D341Med (cell line): ENCODE data around the gene SORBS2.
"Not testable (repeated sequence)": the region's sequence is repeated elsewhere in the genome, so short reads cannot be mapped to it uniquely, and the experiment has no call there.

Source experiments
- DNase-seq: peaks from one replicate; pipeline ENCODE4 v3.0.0; 2012; ENCODE audit warnings: low spot score

The SORBS2 gene

DNA sequence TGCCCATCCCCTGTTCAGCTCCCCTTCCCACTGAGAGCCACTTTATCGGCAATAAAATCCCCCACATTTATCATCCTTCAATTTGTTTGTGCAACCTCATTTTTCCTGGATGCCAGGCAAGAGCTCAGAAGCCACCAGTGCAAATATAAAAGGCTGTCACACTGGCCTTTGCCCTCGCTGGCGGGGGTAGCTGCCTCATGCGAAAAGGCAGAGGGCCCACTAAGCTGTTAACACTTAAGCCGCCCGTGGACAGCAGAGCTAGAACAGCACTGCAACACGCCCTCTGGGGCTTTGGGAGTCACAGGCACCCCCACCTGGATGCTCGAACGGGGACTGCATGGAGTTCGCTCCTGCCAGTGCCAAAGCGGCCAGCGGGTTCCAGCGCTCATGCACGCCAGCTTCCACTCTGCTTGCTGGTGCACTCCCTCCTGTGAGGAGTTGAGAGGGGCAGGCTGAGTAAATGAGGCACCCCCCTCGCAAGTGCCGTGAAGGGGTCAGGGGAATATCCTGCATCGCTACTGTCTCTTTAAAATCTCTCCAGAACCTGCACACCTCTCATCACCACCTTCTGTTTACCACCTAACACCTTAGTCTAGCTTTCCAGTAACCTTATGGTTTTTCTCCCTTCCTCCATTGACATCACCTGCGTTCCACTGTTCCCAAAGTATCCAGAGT, 99.5 kb downstream of the SORBS2 start:
- no peak for DNase-seq

DNA sequence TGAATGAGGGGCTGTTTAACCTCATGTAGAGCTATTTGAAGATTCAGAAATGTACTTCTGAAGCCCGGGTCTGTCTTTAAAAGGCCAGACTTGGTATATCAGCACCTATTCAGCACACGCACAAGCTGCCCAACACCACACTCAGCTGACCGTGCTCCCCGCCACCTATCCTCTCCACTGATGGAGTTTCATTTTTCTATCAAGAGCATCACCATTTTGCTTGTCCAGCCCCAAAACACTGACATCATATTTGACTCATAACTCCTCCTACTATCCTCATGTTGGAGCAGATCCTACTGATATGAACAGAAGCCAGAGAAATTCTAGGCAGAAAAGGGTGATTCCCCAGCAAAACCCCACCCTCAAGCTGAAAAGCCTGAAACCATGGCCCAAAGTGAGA, 100.3 kb downstream of the SORBS2 start:
- DNase-seq: no peak

DNA sequence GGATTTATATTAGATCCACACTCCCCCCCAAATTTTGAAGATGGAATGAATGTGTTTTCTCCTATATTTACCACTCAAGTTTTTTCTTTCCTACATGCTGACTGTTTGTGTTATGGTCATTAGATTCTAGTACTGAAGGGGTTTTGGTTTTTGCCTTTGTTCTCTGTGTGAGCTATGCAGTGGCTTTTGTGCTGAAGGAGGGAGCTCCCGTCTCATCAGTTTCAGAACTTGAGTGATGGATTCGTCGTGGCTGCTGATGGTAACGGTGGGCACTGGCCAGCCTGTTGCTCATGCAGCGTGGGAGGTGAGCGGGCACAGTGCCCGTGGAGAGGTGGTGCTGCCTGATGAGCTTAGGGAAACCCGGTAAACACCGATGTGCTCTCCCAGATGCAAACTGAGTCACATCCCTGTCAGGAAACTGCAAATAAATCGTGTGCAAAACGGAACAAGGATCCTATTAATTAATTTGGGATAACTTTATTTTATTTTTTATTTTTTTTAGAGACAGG, 101.5 kb downstream of the SORBS2 start:
- DNase-seq: no peak

GRCh38 chr4:185709802-185710486, 102.0 kb downstream of the SORBS2 start:
- no peak for DNase-seq

GRCh38 chr4:185708348-185708747, 103.6 kb downstream of the SORBS2 start:
- DNase-seq: no peak

DNA sequence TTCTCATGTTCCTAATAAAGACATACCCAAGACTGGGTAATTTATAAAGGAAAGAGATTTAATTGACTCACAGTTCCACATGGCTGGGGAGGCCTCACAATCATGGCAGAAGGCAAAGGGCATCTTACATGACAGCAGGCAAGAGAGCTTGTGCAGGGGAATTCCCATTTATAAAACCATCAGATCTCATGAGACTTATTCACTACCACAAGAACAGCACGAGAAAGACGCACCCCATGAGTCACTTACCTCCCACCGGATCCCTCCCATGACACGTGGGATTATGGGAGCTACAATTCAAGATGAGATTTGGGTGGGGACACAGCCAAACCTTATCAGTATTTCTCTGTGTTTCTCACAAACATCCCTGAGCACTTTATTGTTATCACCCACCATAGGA, 104.4 kb downstream of the SORBS2 start:
- not testable (repeated sequence) for DNase-seq

GRCh38 chr4:185702147-185702663, 109.8 kb downstream of the SORBS2 start:
- DNase-seq: no peak

GRCh38 chr4:185700630-185701029, 111.4 kb downstream of the SORBS2 start:
- no peak for DNase-seq

- no peak for DNase-seq
These were observed 111.9 kb downstream of the SORBS2 start for GRCh38 chr4:185700048-185700447.

DNA sequence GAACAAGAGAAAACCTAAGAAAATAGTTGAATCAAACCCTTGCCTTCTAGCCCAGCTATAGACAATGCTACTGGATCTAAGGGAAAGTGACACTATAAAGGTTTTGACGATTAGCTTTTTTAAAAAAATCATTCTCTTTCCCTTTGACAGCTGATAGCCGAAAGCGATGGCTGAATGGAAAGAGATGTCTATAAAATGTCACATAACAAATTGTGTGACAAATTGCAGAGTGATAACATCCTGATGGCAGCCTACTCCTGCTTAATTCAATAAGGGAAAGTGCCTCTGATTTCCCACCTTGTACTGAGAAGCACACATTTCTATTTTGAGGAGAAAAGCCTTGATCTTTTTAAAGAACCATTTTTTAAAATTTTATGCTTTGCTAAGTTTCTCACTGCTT, 114.5 kb downstream of the SORBS2 start:
- no peak for DNase-seq

- no peak for DNase-seq
These were observed 116.3 kb downstream of the SORBS2 start for GRCh38 chr4:185695743-185696142.

- no peak for DNase-seq
These were observed 118.3 kb downstream of the SORBS2 start for GRCh38 chr4:185693548-185694215.

GRCh38 chr4:185689407-185689806, 122.6 kb downstream of the SORBS2 start:
- DNase-seq: no peak

GRCh38 chr4:185685804-185686203, 126.2 kb downstream of the SORBS2 start:
- no peak for DNase-seq

GRCh38 chr4:185683896-185684295, 128.1 kb downstream of the SORBS2 start:
- no peak for DNase-seq

DNA sequence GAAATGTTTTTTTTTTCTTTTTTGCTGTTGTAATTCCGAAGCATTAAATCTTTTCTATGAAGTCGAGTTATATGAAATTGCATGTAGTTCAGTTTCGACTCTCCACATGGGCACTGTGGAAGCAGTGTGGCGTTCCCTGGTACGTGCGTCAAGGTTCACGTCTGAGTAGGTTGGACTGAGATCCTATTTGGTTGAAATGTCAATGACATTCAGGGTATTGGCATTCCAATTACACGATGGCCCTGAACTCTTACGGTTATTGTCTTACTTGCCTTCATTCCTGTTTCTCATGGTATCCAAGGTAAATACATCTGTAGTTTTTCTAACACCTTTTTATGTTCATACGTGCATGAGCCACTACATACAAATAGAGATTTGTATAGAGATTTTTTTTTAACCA, 128.8 kb downstream of the SORBS2 start:
- no peak for DNase-seq

- DNase-seq: no peak
These were observed 129.8 kb downstream of the SORBS2 start for GRCh38 chr4:185682236-185682635.

DNA sequence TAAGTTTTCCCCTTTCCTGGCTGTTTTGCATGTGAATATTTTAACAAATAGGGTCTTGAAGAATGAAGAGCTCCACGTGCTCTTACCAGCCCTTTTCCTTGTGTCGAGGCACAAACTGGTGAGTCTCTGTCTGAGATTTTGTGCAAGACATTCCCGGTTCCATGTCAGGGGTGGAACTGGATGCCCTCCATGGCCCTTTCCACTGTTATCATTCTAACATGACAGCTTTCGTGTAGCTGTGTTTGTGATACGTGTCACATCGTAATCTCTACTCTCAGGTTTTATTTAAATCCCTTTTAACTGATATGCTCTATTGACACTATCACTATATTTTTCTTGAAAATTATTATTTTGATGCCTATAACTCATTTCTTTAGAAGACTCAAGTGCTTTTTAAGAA, 130.4 kb downstream of the SORBS2 start:
- DNase-seq: no peak

GRCh38 chr4:185680617-185681016, 131.4 kb downstream of the SORBS2 start:
- DNase-seq: no peak

- DNase-seq: no peak
These were observed 132.5 kb downstream of the SORBS2 start for GRCh38 chr4:185679523-185679922.

GRCh38 chr4:185677637-185678314, 134.2 kb downstream of the SORBS2 start:
- no peak for DNase-seq

GRCh38 chr4:185672618-185673017, 139.4 kb downstream of the SORBS2 start:
- no peak for DNase-seq
